Nephron (organoid): ENCODE measurements around the gene FHL3.
A peak's percentile ranks its signal among the peaks of the same experiment; 100 is the strongest.

Source experiments
- H3K27ac Mint-ChIP-seq, 3 experiments: 2 replicates each; pipeline ENCODE4 v1.8.0; 2020; ENCODE audit warnings: mixed read lengths in 3 of 3, mild to moderate bottlenecking in 2 of 3, moderate library complexity in 1 of 3
- H3K27me3 Mint-ChIP-seq: 2 replicates; pipeline ENCODE4 v1.8.0; 2021; ENCODE audit warnings: low read depth, mild to moderate bottlenecking, moderate library complexity, mixed read lengths
- H3K36me3 Mint-ChIP-seq: 2 replicates; pipeline ENCODE4 v1.8.0; 2020; ENCODE audit warnings: low read depth, mixed read lengths
- H3K4me1 Mint-ChIP-seq: 2 replicates; pipeline ENCODE4 v1.8.0; 2020; ENCODE audit warnings: mixed read lengths
- H3K4me3 Mint-ChIP-seq, 3 experiments: 2 replicates each; pipeline ENCODE4 v1.8.0; 2020; ENCODE audit warnings: mild to moderate bottlenecking in 3 of 3, mixed read lengths in 3 of 3, moderate library complexity in 2 of 3
- H3K9me3 Mint-ChIP-seq: 2 replicates; pipeline ENCODE4 v1.8.0; 2020; ENCODE audit warnings: mixed read lengths
- TF ChIP-seq, protein P1 (sequence below), 3 experiments: fragments of 200-600 bp; sonication (generic); IDR thresholded peaks; one replicate each; pipeline ENCODE4 v1.5.0; 2021; ENCODE audit warnings: antibody characterized with exemption in 3 of 3; ENCODE audit not compliant: unreplicated experiment in 3 of 3

FHL3 gene

DNA sequence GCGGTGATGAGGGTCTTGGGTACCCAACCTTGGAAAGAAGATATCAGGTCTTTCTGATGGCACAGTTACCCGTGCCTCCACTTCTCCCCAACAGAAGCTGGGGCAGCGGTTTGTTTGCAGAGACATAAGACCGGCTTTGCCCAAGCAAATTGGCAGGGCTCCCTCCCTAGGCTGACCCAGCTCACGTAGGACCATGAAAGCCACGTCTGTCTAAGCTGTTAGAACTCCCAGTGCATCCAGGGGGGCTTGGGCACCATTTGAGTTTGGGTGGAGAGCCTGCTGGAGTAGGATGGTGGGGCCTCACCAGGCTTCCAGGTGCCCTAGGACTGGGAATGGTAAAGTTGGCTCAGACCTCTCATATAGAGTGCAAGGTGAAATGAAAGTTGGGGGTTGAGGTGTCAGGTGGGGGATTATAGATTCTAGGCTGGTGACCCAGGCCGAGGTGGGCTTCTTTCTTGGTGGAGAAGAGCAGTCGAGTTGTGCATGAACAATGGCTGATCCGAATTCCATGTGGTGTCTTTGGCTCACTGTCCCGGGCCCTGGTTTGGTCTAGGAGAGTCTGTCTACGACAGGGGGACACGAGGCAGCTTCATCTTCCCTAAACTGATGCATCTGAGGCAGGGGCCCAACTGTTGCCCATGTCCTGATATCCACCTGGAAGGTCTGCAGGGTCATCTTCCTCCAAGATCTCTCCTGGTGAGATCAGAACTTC is 37.9 kb upstream of the FHL3 start:
- H3K27me3 Mint-ChIP-seq: peaks cover 65% of the 10 kb centered on the region
- TF ChIP-seq, protein P1, sequence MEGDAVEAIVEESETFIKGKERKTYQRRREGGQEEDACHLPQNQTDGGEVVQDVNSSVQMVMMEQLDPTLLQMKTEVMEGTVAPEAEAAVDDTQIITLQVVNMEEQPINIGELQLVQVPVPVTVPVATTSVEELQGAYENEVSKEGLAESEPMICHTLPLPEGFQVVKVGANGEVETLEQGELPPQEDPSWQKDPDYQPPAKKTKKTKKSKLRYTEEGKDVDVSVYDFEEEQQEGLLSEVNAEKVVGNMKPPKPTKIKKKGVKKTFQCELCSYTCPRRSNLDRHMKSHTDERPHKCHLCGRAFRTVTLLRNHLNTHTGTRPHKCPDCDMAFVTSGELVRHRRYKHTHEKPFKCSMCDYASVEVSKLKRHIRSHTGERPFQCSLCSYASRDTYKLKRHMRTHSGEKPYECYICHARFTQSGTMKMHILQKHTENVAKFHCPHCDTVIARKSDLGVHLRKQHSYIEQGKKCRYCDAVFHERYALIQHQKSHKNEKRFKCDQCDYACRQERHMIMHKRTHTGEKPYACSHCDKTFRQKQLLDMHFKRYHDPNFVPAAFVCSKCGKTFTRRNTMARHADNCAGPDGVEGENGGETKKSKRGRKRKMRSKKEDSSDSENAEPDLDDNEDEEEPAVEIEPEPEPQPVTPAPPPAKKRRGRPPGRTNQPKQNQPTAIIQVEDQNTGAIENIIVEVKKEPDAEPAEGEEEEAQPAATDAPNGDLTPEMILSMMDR (IDR thresholded peaks at IDR 0.05; ENCODE audit: unreplicated experiment in 3 of 3): no peak
- peaks cover 39% of the 10 kb centered on the region for H3K4me1 Mint-ChIP-seq
- H3K9me3 Mint-ChIP-seq: no peaks in the 10 kb centered on the region
- peak overlapping the region in 1 of 3 experiments; percentile 5 for H3K27ac Mint-ChIP-seq
- peaks cover 9% of the 10 kb centered on the region for H3K36me3 Mint-ChIP-seq
- H3K4me3 Mint-ChIP-seq: peak overlapping the region; percentile 72 to 94 (median 77)

DNA sequence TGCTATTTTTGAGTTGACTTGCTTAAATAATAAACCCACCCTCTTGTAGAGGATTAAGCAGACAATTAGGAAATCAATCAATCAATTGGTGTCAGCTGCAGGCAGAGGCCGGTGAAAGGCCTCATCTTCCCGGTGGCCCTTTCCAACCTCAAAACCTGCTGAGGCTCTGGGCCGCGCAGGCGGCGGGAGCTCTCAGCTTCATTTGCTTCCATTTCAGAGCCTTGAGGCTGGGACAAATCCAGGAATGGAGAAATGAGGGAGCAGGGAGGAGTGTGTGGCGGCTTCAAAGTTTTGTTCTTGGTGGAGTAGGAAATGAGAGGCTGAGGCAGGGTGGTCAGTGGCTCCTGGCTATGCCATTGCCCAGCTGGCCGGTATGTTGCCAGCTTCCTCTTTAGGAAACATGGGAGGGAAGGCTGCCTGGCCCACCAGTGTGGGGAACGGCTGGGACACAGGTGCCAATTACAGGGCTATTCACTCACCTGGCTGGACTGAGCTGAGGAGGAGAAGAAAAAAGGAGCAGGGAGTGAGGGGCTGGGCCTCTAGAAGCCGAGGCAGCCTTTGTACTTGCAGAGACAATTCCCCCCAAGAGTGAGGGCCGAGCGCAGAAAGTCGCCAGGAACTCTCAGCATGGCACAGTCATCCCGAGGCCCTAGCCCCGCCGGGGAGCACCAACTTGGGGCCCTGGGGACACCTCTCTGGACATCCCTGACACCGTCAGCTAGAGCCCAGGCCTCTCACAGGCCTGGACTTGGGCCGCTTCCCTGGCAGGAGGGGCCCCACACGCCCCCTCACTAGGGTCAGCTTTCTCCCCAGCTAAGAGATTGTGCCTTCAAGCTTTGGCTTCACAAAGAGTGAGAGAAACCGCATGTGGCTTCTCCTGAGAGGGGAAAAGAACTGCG is 36.9 kb upstream of the FHL3 start:
- Mint-ChIP-seq H3K4me1 (peaks cover 34% of the 10 kb centered on the region), H3K4me3 (peak overlapping the region; percentile 72 to 94 (median 77)), H3K9me3 (no peaks in the 10 kb centered on the region), H3K27ac (peak overlapping the region in 1 of 3 experiments; percentile 5), H3K36me3 (peaks cover 9% of the 10 kb centered on the region), H3K27me3 (peaks cover 58% of the 10 kb centered on the region)
- TF ChIP-seq, protein P1 (IDR thresholded peaks at IDR 0.05; ENCODE audit: unreplicated experiment in 3 of 3): no peak

DNA sequence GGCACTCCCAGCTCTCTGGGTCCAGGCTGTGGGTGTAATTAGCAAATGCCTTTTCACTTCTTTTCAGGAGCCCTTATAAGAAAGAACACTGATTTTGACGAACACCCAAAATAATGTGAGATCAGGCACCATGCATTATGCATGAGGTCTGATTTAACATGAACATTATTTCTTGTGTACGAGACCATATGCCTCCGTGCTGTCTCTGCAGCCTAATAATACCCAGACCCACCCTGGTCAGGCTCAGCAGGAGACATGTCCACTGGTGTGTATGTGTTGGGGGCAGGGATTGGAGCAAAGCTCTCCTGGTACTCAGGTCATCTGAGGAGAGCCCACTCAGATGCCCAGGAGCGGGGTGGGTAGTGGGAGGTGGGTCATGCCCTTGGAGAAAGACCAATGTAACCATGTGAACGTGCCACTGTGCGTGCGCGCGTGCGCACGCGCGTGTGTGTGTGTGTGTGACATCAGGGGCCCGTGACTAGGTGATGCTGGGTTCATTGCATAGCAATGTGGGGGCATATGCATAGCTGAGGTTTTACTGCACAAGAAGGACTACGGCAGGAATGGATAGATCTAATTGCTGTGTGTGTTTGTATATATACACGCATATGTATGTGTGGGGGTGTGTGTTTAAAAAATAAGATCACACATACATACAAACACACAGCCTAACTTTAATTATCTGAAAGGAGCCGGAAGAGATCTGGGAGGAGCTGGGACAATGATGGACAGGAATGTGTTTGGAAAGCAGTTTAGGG is 34.2 kb upstream of the FHL3 start:
- Mint-ChIP-seq H3K4me3 (no peak overlapping the region), H3K27me3 (peaks cover 48% of the 10 kb centered on the region), H3K36me3 (peaks cover 9% of the 10 kb centered on the region), H3K27ac (no peak overlapping the region), H3K9me3 (no peaks in the 10 kb centered on the region), H3K4me1 (peaks cover 34% of the 10 kb centered on the region)
- TF ChIP-seq, protein P1 (IDR thresholded peaks at IDR 0.05; ENCODE audit: unreplicated experiment in 3 of 3): no peak

DNA sequence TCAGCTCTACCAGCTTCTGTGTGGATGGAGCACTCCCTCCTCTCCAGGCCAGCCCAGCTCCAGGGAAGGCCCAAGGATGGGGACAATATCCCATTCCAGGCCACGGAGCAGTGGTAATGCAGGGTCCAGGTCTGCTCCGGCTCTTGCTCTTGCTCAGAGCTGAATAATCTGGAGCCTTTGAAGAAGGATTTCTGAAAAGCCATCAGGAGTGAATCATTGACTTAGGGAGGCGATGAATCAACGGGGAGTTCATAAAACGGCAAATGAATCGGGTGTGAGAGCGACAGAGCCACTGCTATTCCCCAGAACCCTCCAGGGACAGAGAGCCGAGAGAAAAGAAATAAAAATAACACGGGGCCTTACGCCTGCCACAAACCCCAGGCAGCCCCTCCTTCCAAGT is 33.5 kb upstream of the FHL3 start:
- H3K4me1 Mint-ChIP-seq: peaks cover 30% of the 10 kb centered on the region
- peak overlapping the region in 2 of 3 experiments; percentile 11 to 12 for H3K4me3 Mint-ChIP-seq
- H3K27ac Mint-ChIP-seq: peak overlapping the region in 2 of 3 experiments; percentile 11 to 15
- H3K27me3 Mint-ChIP-seq: peaks cover 42% of the 10 kb centered on the region
- TF ChIP-seq, protein P1 (IDR thresholded peaks at IDR 0.05; ENCODE audit: unreplicated experiment in 3 of 3): no peak
- H3K36me3 Mint-ChIP-seq: peaks cover 9% of the 10 kb centered on the region
- no peaks in the 10 kb centered on the region for H3K9me3 Mint-ChIP-seq

- H3K27me3 Mint-ChIP-seq: peaks cover 27% of the 10 kb centered on the region
- no peaks in the 10 kb centered on the region for H3K36me3 Mint-ChIP-seq
- H3K27ac Mint-ChIP-seq: no peak overlapping the region
- H3K4me3 Mint-ChIP-seq: no peak overlapping the region
- no peaks in the 10 kb centered on the region for H3K9me3 Mint-ChIP-seq
- TF ChIP-seq, protein P1 (IDR thresholded peaks at IDR 0.05; ENCODE audit: unreplicated experiment in 3 of 3): no peak
- H3K4me1 Mint-ChIP-seq: peaks cover 18% of the 10 kb centered on the region
Measured at GRCh38 chr1:38037221-38037939, 32.1 kb upstream of the FHL3 start.
